LNCaP clone FGC (cell line): ENCODE measurements around the gene SIRT5.

Experiments
- DNase-seq: peaks from one replicate; pipeline ENCODE4 v3.0.0-alpha.2; 2011; ENCODE audit warnings: low read depth
- H3K4me3 ChIP-seq: 2 replicates; pipeline ENCODE4 v1.5.1; 2011; ENCODE audit warnings: mild to moderate bottlenecking, low read depth, low read length, control low read depth
- TF ChIP-seq, protein P1 (sequence below): IDR thresholded peaks from 2 replicates; pipeline ENCODE4 v1.5.1; 2012; ENCODE audit warnings: mild to moderate bottlenecking; ENCODE audit not compliant: control insufficient read depth, insufficient read depth; ENCODE audit errors: extremely low read depth

Gene SIRT5

DNA sequence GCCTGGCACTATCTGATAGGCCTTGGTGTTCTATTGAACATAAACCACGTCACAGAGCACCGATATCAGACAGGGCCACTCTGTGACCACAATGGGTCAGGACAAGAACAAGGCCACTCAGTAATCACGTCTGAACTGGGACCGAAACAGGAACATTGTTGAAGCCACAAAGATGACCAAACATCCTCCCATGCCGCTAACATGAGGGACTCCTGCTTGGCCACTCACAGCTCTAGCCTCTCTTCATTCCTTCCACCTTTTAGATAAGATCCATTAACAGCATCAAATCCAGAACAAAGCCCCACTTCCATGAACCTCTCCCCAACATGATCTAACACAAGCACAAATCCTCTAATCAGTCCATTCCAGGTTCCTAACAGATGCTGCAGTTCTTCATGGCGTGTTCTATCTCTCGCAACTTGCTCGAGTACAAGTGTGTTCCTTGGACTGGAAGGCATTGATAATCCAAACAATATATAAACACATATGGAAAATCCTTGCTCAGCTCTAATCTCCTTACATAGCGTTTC, 7.4 kb downstream of the SIRT5 start:
- TF ChIP-seq, protein P1, sequence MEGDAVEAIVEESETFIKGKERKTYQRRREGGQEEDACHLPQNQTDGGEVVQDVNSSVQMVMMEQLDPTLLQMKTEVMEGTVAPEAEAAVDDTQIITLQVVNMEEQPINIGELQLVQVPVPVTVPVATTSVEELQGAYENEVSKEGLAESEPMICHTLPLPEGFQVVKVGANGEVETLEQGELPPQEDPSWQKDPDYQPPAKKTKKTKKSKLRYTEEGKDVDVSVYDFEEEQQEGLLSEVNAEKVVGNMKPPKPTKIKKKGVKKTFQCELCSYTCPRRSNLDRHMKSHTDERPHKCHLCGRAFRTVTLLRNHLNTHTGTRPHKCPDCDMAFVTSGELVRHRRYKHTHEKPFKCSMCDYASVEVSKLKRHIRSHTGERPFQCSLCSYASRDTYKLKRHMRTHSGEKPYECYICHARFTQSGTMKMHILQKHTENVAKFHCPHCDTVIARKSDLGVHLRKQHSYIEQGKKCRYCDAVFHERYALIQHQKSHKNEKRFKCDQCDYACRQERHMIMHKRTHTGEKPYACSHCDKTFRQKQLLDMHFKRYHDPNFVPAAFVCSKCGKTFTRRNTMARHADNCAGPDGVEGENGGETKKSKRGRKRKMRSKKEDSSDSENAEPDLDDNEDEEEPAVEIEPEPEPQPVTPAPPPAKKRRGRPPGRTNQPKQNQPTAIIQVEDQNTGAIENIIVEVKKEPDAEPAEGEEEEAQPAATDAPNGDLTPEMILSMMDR: no peak
- H3K4me3 ChIP-seq: no peak overlapping the region
- DNase-seq: no peak

DNA sequence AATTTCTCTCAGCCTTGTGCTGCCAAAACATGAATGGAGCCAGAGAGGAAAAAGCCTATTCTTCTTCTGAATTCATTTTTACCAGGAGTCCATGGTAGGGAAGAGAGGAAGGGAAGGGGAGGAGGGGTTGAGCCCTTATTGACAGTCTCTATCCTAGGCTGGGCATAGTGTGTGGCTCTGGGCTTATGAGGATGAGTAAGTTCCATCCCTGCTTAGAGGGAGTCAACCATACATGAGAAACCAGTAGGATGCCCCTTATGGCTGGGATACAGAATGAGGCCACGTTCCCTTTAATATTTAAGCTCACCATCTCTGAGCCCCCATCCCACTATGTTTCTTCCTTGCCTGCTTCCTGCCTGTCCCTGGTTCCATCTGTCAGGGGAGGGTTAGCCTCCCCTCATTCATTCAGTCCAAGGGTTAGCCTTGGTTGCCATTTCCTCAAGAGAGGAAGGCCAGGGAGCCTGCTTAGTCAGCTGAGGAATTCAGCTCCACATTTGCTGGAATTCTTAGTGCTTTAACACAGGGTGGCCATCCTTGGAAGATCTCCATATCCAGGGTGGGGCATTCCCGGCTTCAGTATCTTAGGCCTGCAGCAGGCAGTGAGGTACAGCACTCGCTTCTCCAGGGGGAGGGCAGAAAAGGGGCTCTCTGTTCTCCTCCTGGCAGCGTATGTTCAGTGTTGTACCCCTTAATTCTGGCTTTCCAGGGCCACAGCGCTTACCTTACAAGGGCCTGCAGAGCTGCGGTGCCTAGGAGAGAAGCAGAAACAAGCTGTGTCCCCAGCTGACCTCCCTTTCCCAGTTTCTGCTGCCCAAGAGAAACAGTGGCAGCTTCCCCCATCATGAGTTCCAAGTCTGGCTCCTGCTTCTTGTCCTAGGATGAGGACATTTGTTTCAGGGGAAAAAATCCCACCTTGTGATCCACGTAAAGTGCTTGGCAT, 12.5 kb downstream of the SIRT5 start:
- H3K4me3 ChIP-seq: no peak overlapping the region
- no peak for DNase-seq
- TF ChIP-seq, protein P1: no peak

DNA sequence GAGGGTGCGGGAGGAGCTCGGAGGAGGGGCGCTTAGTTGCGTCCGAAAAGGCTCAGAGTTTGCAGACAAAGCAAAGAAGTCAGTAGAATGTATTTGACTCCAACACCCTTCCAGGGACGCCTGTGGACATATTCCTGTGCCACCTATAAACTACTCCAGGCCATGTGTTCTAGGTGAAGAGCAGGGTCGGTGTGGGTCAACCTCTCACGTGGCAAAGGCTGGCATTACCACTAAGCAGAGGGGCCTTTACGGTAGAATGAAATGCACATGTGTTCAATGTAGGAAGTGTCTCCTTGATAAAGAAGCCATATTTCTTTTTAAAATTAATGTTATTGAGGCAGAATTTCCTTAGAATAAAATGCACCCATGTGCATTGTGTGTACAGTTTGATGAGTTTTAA, 15.4 kb downstream of the SIRT5 start:
- no peak for DNase-seq
- TF ChIP-seq, protein P1: no peak
- no peak overlapping the region for H3K4me3 ChIP-seq

- no peak overlapping the region for H3K4me3 ChIP-seq
- TF ChIP-seq, protein P1: no peak
- DNase-seq: no peak
Measured at GRCh38 chr6:13590574-13591153, 16.3 kb downstream of the SIRT5 start.

GRCh38 chr6:13591205-13591921, 17.0 kb downstream of the SIRT5 start:
- no peak for DNase-seq
- H3K4me3 ChIP-seq: no peak overlapping the region
- TF ChIP-seq, protein P1: no peak

GRCh38 chr6:13593103-13593502, 18.7 kb downstream of the SIRT5 start:
- no peak for DNase-seq

More at GRCh38 chr6:13593103-13593502, 18.7 kb downstream of the SIRT5 start:
- TF ChIP-seq, protein P1: no peak
- H3K4me3 ChIP-seq: no peak overlapping the region
